Measurements from ENCODE around the gene RNF144A.

Gene RNF144A

DNA sequence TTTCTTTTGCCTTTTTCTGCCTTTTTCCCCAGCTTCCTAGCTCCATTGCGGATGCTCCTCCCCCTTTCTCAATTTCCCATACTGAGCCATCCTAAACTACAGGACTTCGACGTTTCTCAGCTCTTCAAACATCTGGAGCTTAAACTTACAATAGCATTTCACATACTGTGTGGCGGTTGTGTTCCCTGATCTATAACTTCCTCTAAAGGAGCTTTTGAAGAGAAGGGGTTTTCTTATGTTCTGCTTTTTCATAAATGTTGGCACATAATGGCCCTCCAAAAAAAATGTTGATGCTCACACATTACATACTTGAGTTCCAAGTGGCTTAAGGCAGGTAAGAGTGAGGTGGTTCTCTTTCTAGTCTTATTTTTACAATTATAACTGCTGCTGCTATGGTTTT lies 87.4 kb downstream of the RNF144A start:
- Mint-ChIP-seq H3K9me3 (no peaks in the 10 kb centered on the region), H3K27ac (peak overlapping the region; percentile 32 to 65), H3K4me1 (ENCODE audit: low read depth in 2 of 2) (peaks cover 16 to 28% of the 10 kb centered on the region in 2 donors), H3K4me3 (no peak overlapping the region), H3K36me3 (ENCODE audit: insufficient read depth) (peaks cover 6% of the 10 kb centered on the region), H3K27me3 (no peaks in the 10 kb centered on the region)
- DNase-seq, result no peak
- no peak for ATAC-seq (replicated peaks)

DNA sequence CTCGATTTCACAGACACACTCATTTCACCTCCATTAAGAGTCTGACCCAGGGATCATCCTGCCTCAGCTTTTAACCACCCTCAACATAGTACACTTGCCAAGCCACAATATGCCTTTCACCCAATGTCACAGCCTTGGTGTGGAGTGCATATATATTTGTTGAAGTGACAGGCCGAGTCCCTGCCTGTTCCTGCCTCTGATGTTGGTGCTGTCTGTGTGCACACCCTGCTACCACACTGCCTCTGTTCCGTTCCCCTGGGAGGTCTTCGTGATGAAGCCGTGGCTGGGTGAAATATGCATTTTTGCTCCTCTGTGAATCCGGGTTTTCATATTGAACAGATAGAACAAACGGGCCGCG lies 90.3 kb downstream of the RNF144A start:
- Mint-ChIP-seq H3K4me1 (ENCODE audit: low read depth in 2 of 2) (peaks cover 15 to 25% of the 10 kb centered on the region in 2 donors), H3K27ac (peak overlapping the region in 1 of 2 donors; percentile 78), H3K36me3 (ENCODE audit: insufficient read depth) (peaks cover 9% of the 10 kb centered on the region), H3K9me3 (no peaks in the 10 kb centered on the region), H3K27me3 (no peaks in the 10 kb centered on the region), H3K4me3 (no peak overlapping the region)
- DNase-seq (no peak), ATAC-seq (replicated peaks) (no peak)

DNA sequence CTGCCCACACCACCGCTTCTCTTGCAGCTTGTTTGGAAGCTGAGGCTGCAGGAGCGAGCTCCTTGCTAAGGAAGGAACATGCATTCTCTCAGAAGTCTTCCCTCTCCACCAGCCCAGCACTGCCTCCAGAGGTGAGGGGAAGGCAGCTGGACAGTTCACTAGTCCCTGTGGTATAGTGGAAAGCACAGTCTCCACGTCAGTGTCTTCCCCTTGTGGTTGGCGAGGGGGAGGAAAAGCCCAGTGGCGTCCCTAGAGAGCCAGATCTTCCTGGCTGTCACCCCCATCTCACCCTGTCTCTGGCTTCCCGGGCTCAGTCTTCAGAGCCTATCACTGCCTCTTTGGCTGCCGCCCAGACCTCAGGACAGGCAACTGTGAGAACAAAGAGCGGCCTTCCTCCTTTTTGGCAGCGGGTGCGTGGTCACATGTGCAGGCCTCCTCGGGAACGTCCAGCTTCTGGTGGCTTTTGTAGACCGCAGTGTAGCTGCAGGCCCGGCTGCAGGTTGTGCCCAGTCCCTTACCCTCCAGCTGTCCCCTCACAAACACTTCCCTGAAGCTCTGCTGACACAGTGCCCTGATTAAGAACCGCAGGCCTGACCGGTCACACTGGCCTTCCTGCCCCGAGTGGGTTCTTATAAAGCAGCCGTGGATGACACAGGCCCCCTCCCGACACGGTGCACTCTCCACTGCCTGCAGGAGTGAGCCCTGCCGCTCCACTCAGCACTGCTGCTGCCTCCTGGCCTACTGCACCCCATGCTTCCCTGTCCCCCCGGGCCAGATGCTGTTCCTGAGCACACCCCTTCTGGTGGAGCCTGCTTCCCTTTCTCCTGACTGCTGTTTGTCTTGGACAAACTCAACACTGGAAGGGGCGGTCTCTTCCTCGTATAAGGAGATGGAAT lies 90.9 kb downstream of the RNF144A start:
- Mint-ChIP-seq H3K4me3 (no peak overlapping the region), H3K27ac (peak overlapping the region in 1 of 2 donors; percentile 78), H3K9me3 (no peaks in the 10 kb centered on the region), H3K27me3 (no peaks in the 10 kb centered on the region), H3K36me3 (ENCODE audit: insufficient read depth) (peaks cover 9% of the 10 kb centered on the region), H3K4me1 (ENCODE audit: low read depth in 2 of 2) (peaks cover 18 to 28% of the 10 kb centered on the region in 2 donors)
- no peak for DNase-seq
- ATAC-seq (replicated peaks), result no peak

DNA sequence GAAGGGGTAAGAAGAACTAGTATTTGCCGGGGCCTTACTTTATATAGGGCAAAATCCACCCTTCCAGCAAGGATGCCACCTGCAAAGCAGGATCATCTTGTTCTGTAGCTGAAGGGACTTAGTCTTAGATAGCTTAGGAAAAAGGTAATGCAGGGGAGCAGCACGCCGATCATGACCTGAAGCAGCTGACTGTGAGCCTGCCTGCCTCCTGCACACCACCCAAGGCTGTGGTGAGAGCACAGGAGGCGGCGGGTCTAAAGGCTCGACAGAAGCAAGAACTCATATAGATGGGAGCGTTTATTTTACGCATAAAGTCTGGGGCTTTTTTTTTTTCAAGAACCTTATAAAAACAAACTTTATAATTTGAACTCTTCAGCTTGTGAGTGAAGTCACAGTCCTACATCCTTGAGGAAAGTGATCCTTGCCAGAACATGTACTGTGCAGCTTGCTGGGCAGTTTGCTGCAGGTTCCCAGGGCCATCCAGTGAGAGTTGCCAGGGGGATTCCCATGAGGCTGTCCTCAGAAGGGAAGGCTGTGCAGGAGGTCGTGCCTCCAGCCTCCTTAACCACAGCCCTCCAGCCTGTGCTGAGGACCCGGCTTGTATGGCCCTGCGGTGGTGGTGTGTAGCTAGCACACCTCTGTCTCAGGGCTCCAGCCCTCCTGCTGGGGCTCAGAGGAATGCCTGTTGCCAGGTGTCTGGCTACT lies 92.1 kb downstream of the RNF144A start:
- Mint-ChIP-seq H3K36me3 (ENCODE audit: insufficient read depth) (peaks cover 9% of the 10 kb centered on the region), H3K27ac (no peak overlapping the region)

DNA sequence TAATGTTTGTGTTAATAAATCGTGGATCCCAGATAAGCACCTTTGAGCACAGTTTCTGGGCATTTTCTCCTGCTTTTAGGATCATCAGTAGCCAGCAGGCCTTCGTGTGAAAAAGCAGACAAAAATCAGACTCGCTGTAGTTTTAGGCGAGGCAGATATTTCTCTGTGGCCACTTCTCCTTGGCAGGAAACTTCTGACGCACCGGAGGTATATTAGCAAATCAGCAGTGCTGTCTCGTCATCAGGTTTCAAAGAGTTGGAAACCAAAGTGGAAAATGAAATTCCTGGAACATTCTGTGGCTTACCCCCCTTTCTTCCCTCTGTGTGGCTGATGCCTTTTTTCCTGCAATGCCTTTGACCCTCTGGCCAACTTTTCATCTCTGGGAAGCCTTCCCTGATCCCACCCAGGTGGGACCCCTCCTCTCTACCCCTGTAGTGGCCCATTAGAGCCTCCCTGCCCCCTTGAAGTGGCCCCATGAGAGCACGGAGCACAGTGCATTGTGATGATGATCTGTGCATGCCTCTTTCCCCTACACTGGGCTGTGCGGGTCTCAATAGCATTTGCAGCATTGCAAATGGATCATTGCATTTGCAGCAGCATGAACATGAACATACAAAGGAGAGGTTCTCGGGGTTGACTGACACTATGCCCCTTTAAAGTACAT lies 93.3 kb downstream of the RNF144A start:
- Mint-ChIP-seq H3K9me3 (no peaks in the 10 kb centered on the region), H3K4me3 (no peak overlapping the region), H3K36me3 (ENCODE audit: insufficient read depth) (peaks cover 12% of the 10 kb centered on the region), H3K27ac (peak overlapping the region in 1 of 2 donors; percentile 38), H3K4me1 (ENCODE audit: low read depth in 2 of 2) (peaks cover 30 to 32% of the 10 kb centered on the region in 2 donors), H3K27me3 (no peaks in the 10 kb centered on the region)
- ATAC-seq (replicated peaks) (no peak), DNase-seq (no peak)

More for the DNA sequence above, 92.1 kb downstream of the RNF144A start:
- Mint-ChIP-seq H3K9me3 (no peaks in the 10 kb centered on the region), H3K27me3 (no peaks in the 10 kb centered on the region), H3K4me1 (ENCODE audit: low read depth in 2 of 2) (peaks cover 29 to 31% of the 10 kb centered on the region in 2 donors), H3K4me3 (no peak overlapping the region)
- DNase-seq (no peak), ATAC-seq (replicated peaks) (no peak)

DNA sequence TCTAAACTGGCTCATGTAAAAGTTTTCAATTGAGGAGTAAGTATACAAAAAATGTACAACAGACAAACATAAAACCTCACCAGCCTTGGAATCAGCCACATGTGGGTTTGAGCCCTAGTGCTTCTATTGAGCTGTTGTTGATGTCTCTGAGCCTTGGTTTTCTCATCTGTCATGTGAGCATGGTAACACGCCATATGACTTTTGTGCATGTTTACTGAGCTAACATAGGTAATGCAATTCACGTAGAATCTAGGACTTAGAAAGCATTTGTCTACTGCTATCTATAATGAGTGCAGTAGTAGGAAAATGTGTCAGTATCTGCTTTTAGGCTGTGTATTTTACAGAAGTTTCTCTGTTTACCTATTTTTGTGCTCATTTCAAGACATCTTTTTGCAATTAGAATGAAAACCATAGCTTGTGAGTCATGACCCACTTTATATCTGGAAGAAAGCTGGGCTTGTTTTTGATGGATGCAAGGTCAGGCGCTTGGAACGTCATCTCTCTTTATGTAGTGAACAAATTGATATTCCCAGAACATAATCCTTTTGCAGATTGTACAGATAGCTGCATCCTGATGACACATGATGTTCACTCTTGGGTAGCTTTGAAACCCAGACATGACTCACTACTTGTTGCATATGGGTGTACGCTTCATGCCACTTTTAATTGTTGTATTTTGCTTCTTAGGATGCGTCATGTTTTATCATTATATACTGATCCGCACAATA lies 94.3 kb downstream of the RNF144A start:
- ATAC-seq (replicated peaks), result no peak
- no peaks in the 10 kb centered on the region for H3K27me3 Mint-ChIP-seq
- peaks cover 30 to 32% of the 10 kb centered on the region in 2 donors for H3K4me1 Mint-ChIP-seq (ENCODE audit: low read depth in 2 of 2)
- H3K9me3 Mint-ChIP-seq, result no peaks in the 10 kb centered on the region
- no peak for DNase-seq
- no peak overlapping the region for H3K4me3 Mint-ChIP-seq
- H3K36me3 Mint-ChIP-seq (ENCODE audit: insufficient read depth), result peaks cover 13% of the 10 kb centered on the region
- no peak overlapping the region for H3K27ac Mint-ChIP-seq

DNA sequence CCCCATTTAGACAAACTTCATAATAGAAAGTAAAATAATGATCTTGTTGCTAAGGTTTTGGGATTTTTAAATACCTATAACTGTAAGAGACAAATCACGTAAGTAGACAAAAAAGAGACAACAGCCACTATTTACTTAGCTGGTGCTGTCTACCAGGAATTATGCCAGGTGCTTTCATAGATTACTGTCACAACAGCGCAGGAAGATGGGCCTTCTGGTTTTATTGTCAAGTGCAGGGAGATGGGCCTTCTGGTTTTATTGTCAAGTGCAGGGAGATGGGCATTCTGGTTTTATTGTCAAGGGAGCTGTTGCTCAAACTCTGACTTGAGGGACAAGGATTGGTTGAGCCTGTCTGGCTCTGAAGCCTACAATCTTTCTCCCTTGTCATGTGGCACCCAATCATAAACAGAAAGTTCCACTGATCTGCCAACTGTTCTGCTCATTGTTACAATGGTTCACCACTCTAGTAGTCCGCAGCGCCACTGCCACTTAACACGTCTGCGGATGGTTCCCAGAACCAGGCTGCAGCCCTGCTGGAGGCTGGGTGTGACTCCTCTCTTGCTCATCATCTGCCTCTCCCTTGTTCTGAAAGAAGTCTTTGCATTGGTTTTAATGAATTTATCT lies 95.0 kb downstream of the RNF144A start:
- Mint-ChIP-seq H3K4me1 (ENCODE audit: low read depth in 2 of 2) (peaks cover 27 to 28% of the 10 kb centered on the region in 2 donors), H3K9me3 (no peaks in the 10 kb centered on the region), H3K27me3 (no peaks in the 10 kb centered on the region), H3K4me3 (no peak overlapping the region), H3K27ac (peak overlapping the region in 1 of 2 donors; percentile 47), H3K36me3 (ENCODE audit: insufficient read depth) (peaks cover 19% of the 10 kb centered on the region)
- no peak for ATAC-seq (replicated peaks)
- no peak for DNase-seq

DNA sequence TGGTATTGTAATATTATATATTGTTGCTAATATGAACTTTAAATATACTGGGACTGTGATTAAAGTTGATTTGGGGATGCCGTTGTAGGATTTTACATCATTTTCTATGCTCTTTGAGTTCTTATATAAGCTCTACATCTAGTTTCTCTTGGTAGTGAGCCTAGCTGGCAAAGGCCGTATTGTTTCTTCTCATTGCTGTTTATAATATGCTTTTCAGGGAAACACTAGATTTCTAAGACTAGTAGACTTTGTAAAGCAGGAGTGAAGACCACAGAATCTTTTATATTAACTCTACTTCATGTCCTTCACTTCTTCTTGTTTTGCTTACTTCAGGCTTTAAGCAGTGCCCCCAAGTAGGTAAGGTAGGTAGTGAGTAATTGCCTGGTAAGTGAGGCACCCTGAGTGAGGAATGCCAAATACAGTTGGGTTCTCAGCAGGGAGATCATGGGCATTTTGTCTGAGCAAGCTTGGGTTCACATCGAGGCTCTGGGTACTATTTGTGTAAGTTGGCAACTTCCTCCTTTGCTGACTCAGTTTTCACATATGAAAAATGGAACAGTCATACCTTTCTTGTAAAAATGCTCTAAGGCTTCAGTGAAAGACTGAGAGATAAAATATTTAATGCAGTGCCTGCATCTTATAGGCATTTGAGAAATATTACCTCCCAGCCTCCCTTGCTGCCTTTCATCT lies 96.4 kb downstream of the RNF144A start:
- Mint-ChIP-seq H3K27ac (peak overlapping the region in 1 of 2 donors; percentile 13), H3K36me3 (ENCODE audit: insufficient read depth) (peaks cover 21% of the 10 kb centered on the region), H3K4me3 (no peak overlapping the region), H3K27me3 (no peaks in the 10 kb centered on the region), H3K4me1 (ENCODE audit: low read depth in 2 of 2) (peaks cover 20 to 22% of the 10 kb centered on the region in 2 donors), H3K9me3 (no peaks in the 10 kb centered on the region)
- DNase-seq, result no peak
- ATAC-seq (replicated peaks), result no peak

DNA sequence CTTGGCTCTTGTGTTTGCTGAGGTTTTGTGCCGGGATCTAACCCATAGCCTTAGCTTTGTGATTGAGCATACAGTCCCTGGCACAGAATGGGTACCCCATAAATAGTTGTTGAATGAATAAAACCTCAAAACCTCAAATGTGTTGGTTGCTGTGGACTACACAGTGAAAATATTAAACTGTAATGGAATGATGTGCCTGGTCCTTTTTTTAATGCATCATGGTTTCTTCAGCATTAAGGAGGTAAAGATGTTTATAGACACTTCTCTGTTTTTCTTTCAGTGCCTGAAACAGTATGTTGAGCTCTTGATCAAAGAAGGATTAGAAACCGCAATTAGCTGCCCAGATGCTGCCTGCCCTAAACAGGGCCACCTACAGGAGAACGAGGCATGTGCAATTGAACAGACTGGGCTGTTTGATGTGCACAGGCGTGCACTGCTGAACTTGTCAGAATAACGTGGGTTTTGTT lies 97.0 kb downstream of the RNF144A start:
- H3K27me3 Mint-ChIP-seq, result no peaks in the 10 kb centered on the region
- H3K4me3 Mint-ChIP-seq, result no peak overlapping the region
- peaks cover 21% of the 10 kb centered on the region for H3K36me3 Mint-ChIP-seq (ENCODE audit: insufficient read depth)
- peak overlapping the region; percentile 13 to 35 for H3K27ac Mint-ChIP-seq
- peak; percentile 12 to 20 (median 15) for DNase-seq
- H3K9me3 Mint-ChIP-seq, result no peaks in the 10 kb centered on the region
- ATAC-seq (replicated peaks), result peak; percentile 80
- H3K4me1 Mint-ChIP-seq (ENCODE audit: low read depth in 2 of 2), result peaks cover 20 to 22% of the 10 kb centered on the region in 2 donors

DNA sequence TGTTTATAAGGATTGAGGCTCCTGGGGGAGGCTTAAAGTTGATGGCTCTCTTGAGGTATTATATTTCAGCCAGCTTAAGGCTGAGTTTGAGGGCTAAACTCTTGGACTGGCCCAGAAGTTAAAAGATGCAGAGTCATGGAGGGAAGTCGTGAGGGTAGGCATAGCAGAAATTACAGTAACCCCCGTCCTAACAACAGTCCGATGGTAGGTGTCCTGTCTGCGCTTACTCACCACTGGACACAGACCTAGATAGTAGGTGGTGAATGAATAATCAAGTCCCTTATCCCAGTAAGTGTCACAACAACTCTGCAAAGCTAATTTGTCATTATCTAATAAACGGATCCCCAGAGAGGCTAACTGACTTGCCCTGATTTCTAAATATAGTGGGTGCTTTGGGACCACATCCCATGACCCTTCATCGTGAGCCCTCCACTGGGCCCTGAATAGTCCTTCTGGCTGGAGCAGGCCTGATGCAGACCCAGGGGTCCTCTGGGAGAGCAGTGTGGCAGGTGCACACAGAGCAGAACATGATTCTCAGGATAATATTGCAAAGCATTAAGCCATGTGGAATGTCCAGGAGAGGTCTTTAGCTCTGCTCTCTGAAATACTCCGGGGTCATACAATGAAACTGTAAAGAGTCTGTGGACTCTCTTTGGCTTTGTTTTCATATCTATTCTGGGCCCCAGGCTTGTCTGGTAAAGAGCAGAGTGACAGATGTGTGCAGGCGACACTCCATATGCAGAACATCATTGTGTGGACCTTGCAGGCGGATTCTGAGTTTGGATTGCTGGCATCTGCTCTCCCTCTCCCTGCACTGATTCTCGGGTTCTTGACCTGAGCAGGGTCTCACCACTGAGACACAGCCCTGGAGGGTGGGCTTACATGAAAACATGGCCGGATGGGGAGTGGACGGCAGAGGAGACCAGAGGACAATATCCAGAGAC lies 98.1 kb downstream of the RNF144A start:
- no peak overlapping the region for H3K4me3 Mint-ChIP-seq
- no peak for ATAC-seq (replicated peaks)
- H3K4me1 Mint-ChIP-seq (ENCODE audit: low read depth in 2 of 2), result peaks cover 20 to 22% of the 10 kb centered on the region in 2 donors
- H3K27ac Mint-ChIP-seq, result peak overlapping the region; percentile 13 to 35
- peaks cover 14% of the 10 kb centered on the region for H3K36me3 Mint-ChIP-seq (ENCODE audit: insufficient read depth)
- DNase-seq, result no peak
- no peaks in the 10 kb centered on the region for H3K9me3 Mint-ChIP-seq
- no peaks in the 10 kb centered on the region for H3K27me3 Mint-ChIP-seq

DNA sequence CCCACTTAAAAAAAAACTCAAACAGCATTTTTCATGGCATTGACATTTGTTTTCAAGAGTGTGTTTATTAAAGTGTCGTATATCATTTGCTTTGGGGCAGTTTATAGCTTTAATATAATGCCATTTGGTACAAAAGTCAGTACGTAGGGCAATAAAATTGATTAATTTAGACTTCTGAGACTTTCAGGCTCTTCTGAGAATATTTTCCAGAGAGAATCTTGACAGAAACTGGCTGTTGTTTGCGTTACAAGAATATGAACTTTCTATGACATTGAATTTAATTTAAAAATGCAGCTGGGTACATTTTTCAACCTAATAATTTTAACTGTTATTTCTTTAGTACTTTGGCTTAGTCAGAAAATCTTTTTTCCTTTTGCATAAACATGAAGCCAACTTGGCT lies 98.9 kb downstream of the RNF144A start:
- H3K9me3 Mint-ChIP-seq, result no peaks in the 10 kb centered on the region
- no peak overlapping the region for H3K27ac Mint-ChIP-seq
- DNase-seq, result no peak
- no peak for ATAC-seq (replicated peaks)
- no peak overlapping the region for H3K4me3 Mint-ChIP-seq
- H3K4me1 Mint-ChIP-seq (ENCODE audit: low read depth in 2 of 2), result peaks cover 20 to 22% of the 10 kb centered on the region in 2 donors
- H3K27me3 Mint-ChIP-seq, result no peaks in the 10 kb centered on the region
- H3K36me3 Mint-ChIP-seq (ENCODE audit: insufficient read depth), result peaks cover 14% of the 10 kb centered on the region
